NCI-H1694 (cell line): Measurements from ENCODE around the gene KAT7.

Experiments
- DNase-seq: peaks from one replicate; lab custom pipeline; 2025; lab: John Stamatoyannopoulos, UW

Gene KAT7

DNA sequence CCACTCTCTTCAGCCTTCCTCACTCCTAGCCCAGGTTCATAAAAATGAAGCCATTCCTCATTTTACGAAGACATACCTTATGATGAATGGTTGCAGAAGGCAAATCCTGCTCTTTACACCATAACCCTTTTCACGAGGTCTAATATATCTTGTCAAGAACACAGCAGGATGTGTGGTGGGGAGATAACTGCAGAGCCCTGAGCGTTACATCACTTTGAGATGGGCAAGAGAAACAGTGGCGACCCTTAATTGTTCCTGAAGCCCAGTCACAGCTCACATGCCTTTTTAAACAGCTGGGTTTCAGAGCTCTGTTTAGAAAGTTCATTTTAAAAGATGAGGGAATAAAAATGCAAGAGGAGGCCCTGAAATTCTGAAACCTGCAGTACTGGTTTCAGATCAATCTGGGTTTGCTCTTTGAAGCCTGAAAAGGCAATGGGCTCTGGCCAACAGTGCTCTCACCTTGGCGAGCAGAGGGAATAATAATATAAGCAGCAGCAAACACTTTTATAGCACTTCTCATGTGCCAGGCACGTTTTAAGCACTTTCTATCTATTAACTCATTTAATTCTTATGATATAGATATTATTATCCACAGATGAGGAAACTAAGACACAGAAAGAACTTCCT is 27.4 kb upstream of the KAT7 start:
- DNase-seq, result no peak

DNA sequence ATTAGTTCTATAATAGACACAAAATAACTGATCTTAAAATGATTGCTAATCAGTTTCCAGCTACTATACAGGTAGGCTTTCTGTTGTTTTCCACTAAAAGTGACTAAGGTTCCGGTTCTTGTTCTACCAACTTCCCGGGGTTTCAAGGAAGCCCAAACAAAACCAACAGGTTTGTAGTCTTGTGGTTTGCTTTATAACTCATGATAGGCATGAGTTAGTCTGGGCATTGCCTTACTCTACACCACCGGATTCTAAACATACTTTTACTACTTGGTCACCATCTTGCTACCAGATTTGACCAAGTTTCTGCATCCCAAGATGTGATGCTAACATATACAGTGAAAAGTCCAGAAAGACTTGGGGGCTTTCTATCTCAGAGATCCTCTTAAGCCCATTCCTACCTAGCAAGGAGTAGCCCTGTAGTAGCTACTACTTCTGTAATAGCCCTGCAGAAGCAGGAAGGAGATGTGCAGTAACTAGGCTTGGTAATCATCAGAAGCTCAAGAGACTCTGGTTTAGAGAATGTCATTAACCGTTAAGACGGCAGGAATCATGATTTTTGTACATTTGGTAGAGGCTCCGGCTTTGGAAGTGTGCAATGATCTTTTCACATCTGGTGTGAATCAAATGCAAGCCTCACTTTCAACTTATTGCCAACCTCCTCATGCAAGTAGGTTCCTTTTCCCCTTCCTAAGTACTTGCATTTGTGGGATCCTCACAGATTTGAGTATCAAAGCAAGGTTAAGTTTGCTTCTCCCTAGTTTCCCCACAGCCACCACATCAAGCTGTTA is 26.1 kb upstream of the KAT7 start:
- DNase-seq, result no peak

GRCh38 chr17:49763735-49764558 is 24.5 kb upstream of the KAT7 start, which contains the start of gene FAM117A:
TSS of gene FAM117A (minus strand) at chr17:49764131. CDS start at chr17:49764087, 44 bp downstream.
- DNase-seq, result peak; percentile 99

DNA sequence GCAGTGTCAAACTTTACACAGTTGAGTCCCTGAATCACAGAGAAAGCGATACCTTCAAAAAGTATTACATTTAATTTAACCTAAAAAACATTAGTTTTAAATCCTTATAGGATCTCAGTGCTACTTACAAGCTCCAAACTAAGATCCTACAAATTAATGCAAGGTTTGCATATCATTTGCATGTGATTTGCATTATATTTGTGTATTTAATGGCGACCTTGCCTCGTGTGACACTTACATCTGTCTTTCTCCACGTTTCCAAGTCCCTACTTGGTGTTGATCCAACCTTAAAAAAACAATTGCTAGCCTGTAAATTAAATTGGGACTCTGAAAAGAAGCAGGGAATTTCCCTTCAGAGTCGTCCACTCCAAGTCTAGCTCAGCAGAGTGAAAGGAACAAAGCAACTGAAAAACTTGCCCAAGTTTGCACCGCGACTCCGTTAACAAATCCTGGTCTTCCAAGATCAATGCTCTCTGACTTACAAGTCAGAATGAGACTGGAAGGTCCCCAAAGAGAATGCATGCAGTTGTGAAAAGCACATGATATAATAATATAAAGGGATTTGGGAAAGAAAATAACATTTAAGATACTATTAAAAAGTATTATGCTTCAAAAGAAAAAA is 23.8 kb upstream of the KAT7 start:
- DNase-seq, result no peak

GRCh38 chr17:49766918-49767530 is 21.5 kb upstream of the KAT7 start:
- DNase-seq, result no peak

GRCh38 chr17:49775546-49776260 is 12.8 kb upstream of the KAT7 start:
- DNase-seq, result no peak

GRCh38 chr17:49776551-49777300 is 11.8 kb upstream of the KAT7 start:
- DNase-seq, result no peak

GRCh38 chr17:49777563-49777962 is 10.9 kb upstream of the KAT7 start:
- DNase-seq, result no peak

DNA sequence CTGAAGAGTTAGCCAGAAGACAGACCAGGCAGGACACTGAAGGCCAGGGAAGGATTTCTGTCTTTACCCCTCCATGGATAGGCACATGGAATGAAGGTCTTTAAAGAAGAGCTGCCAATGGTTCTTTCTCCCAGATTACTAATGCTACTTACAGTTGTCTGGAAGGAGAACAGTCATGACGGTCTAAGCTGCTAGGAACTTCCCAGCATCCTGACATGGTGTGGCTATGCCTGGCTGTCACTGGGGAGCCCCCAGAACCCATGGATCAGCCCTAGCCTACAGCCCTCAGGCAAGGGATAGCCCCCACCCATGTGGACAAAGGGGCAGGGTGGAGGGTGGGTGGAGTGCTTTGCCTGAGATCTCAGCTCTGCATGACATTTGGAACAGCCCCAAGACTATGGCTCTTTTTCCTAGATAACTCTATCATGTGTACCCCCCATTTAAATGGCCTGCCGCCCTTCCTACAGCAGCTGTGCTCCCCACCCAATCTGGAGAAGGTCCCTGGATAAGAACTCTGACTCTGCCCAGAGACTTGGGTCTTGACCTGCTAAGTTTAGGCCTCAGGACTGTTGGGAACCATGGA is 9.2 kb upstream of the KAT7 start:
- no peak for DNase-seq

DNA sequence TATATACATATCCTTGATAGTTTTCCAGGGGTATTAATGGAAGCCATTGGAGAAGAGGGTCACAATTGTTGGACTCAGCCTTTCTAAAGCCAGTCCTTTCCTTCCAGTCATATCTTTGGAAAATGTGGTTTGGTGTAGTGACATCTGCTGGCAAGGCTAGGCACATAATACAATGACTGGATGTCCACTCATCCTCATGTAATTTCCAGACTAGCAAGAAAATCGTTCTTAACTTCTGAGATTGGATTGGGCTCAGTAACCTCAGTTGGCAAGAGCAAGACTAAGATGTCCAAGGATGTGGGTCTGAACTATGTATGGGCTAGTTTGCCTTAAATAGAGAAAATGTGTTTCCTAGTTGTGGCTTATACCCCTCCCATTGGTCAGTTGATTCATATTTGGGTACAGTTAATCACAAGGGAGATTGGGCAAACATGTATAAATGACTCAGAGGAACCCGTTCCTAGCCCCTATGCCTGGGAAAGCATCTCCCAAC is 8.7 kb upstream of the KAT7 start:
- DNase-seq, result peak; percentile 22

DNA sequence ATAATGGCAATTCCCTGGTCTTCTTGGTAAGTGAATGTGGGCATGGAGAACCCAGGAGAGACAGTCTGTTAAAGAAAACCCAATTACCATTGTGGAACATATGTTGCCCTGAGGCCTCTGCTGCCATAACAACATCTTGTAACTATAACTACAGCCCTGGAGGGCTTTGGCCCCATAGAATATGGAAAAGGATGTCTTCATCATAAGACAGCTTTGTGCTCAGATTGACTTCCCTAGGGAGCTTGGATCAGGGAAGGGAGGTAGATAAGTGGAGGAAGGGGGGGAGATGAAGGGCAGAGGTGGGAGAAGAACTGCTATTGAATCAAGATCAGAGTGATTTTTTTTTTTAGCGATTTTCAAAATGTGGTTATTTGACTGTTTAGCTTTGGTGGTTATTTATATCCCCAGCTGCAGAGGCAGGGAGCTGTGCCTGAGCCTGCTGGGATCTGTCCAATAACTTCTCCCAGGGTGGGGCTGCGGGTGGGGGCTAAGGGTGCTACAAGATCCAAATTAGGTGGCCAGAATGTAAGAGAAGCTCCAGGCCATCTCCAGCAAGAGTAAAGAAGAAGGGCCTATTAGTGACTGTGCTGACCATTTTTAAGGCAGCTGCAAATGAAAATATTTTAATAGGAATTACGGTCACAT is 5.3 kb upstream of the KAT7 start:
- peak; percentile 57 for DNase-seq

DNA sequence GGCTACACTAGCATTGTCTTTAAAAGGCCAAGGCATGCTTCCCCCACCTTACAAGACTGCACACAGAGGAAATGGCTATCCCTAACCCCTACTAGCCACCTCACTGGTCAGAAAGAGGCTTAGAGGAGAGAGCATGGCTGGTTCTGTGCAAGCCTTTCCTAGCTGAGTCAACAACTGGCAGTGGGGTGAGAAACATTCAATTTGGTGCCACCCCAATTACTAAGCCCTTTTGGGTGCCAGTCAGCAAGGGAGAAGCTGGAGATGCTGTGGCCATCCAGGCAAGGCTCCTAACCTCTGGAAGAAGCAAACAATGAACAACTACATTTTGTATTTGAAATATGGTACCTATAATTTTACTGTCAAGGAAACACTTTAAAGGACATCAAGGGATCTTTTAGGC is 4.7 kb upstream of the KAT7 start:
- no peak for DNase-seq

GRCh38 chr17:49784636-49785035 is 3.8 kb upstream of the KAT7 start:
- no peak for DNase-seq

- no peak for DNase-seq
These were observed 500 bp upstream of the KAT7 start for GRCh38 chr17:49787884-49788477.

- DNase-seq, result no peak
These were observed 730 bp downstream of the KAT7 start for GRCh38 chr17:49789243-49789578.

DNA sequence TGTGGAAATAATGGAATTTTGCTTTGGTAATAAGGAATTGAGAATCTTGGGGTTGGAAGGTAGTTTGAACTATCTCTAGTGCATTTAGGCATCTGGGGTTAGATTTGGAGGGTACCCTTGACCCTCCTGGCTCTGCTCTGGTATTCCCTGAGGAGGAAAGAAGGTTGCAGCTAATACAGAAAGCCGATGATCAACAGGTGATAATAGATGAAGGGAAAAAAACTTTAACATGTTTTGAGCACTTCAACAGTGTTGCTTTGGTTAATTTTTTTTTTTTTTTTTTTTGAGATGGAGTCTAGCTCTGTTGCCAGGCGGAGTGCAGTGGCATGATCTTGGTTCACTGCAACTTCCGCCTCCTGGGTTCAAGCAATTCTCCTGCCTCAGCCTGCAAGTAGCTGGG is 4.8 kb downstream of the KAT7 start:
- DNase-seq, result no peak

- DNase-seq, result no peak
These were observed 6.9 kb downstream of the KAT7 start for GRCh38 chr17:49795372-49795771.

DNA sequence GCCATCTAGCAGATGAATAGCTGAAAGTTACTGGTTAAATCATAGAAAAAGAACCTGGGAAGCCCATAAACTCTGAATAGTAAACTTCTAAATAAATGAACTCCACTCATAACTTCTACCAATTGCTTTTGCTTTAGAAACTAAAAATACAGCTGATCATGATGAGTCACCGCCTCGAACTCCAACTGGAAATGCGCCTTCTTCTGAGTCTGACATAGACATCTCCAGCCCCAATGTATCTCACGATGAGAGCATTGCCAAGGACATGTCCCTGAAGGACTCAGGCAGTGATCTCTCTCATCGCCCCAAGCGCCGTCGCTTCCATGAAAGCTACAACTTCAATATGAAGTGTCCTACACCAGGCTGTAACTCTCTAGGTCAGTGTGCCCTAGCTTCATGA is 9.7 kb downstream of the KAT7 start:
- no peak for DNase-seq

DNA sequence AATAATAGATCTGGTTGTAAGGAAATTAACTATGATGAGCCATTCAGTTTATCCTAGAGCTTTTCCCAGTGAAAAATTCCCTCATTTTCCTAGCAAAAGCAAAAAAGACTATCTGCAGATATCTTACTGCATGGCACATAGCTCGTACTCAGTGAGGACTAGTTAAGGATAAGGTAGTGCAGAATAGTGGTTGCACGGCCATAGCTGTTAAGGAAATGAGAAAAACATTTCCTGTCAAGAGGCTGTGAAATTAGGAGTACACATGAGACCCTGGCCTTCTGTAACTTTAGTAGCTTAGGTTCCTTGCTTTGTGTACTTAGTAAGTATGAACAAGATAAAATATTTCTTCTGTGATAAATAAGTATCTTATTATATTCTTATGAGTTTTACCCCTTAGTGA is 10.3 kb downstream of the KAT7 start:
- DNase-seq, result no peak
